NT2/D1 (cell line): ENCODE data around the gene SIM2.

Source experiments
- SUZ12 ChIP-seq: IDR thresholded peaks from 2 replicates; pipeline ENCODE4 v1.6.1; 2011; ENCODE audit not compliant: insufficient read length, insufficient read depth; ENCODE audit errors: extremely low read depth
- YY1 ChIP-seq: IDR thresholded peaks from 2 replicates; pipeline ENCODE4 v1.6.1; 2011; ENCODE audit not compliant: insufficient read length, insufficient read depth
- ZNF274 ChIP-seq: IDR thresholded peaks from 2 replicates; pipeline ENCODE4 v1.6.1; 2011; ENCODE audit warnings: mild to moderate bottlenecking, low read depth, low read length

DNA sequence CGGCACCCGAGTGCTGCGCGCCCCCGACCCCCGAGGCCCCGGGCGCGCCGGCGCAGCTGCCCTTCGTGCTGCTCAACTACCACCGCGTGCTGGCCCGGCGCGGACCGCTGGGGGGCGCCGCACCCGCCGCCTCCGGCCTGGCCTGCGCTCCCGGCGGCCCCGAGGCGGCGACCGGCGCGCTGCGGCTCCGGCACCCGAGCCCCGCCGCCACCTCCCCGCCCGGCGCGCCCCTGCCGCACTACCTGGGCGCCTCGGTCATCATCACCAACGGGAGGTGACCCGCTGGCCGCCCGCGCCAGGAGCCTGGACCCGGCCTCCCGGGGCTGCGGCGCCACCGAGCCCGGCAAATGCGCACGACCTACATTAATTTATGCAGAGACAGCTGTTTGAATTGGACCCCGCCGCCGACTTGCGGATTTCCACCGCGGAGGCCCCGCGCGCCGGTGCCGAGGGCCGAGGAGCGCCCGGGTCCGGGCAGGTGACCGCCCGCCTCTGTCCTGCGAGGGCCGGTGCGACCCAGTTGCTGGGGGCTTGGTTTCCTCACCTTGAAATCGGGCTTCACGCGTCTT is 49.0 kb downstream of the SIM2 start:
- no peak for TF ChIP-seq ZNF274
- TF ChIP-seq YY1: no peak
- no peak for TF ChIP-seq SUZ12
